ENCODE data around the gene TMED5. TPM values are rescaled to one million over a fixed set of nuclear protein-coding genes. Genes with fewer than 3 reads are reported as not detected.

Gene TMED5
- total and polyA plus RNA-seq, 2 of the 4 experiments (the other 2 are of a cell fraction): 20.1 to 38.1 TPM

DNA sequence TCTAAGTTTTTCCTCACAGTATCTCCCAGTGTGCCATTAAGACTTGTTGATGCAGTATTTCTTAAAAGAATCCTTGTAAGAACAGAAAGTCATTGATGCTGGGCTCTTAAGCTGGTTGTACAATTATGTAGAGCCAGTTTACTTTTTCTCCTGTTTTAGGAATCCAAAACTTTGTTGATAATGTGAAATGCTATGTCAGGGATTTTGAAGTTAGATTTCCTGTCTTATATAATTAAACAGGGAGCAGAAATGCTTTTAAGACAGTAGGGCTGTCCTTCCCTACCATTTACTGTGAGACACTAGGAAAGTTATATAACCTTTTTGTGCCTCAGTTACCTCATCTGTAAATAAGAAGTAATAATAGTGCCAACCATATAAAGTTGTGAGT, 26.3 kb upstream of the TMED5 start:
- Histone ChIP-seq H3K4me1 (ENCODE audit: control insufficient read depth, insufficient read depth, low read length) (no peaks in the 10 kb centered on the region), H2AK9ac (replicated peaks; ENCODE audit: low read depth, low read length, poor library complexity) (no peak overlapping the region), H2BK120ac (ENCODE audit: low read depth, low read length) (no peak overlapping the region), H3K9me3 (ENCODE audit: control insufficient read depth, insufficient read depth, low read length) (no peaks in the 10 kb centered on the region), H2BK20ac (ENCODE audit: low read depth, low read length) (no peak overlapping the region), H2AK5ac (ENCODE audit: low read depth, low read length) (no peak overlapping the region), H3K79me1 (ENCODE audit: low read depth in 1 of 2, low read length in 2 of 2) (no peaks in the 10 kb centered on the region), H4K20me1 (ENCODE audit: insufficient read depth, low read length) (no peaks in the 10 kb centered on the region), H3K9me1 (ENCODE audit: insufficient read depth, low read length) (no peaks in the 10 kb centered on the region), H3K18ac (ENCODE audit: low read depth, low read length) (no peak overlapping the region), H3K27me3 (ENCODE audit: control insufficient read depth, insufficient read depth, low read length) (no peaks in the 10 kb centered on the region), H3K4me2 (ENCODE audit: low read depth, low read length) (no peak overlapping the region), H3K9ac (ENCODE audit: low read depth, low read length) (no peak overlapping the region), H4K91ac (ENCODE audit: insufficient read depth, low read depth, low read length) (no peak overlapping the region), H4K8ac (ENCODE audit: low read depth in 2 of 2, low read length in 2 of 2) (no peak overlapping the region), H3K23ac (ENCODE audit: low read depth, low read length) (no peak overlapping the region), H4K5ac (ENCODE audit: low read depth, low read length) (no peak overlapping the region), H3K4ac (ENCODE audit: low read depth, low read length) (no peak overlapping the region), H3K56ac (ENCODE audit: extremely low read depth, insufficient read depth, low read length) (no peak overlapping the region), H2AFZ (replicated peaks; ENCODE audit: low read length, poor library complexity) (no peak overlapping the region), H3K14ac (replicated peaks; ENCODE audit: low read depth, low read length) (no peak overlapping the region), H3K27ac (ENCODE audit: insufficient read depth, low read length) (no peak overlapping the region), H3K4me3 (ENCODE audit: insufficient read depth, low read depth, low read length) (no peak overlapping the region), H2BK5ac (ENCODE audit: low read depth, low read length, poor library complexity, severe bottlenecking) (no peak overlapping the region), H3K36me3 (ENCODE audit: control insufficient read depth, insufficient read depth, low read length) (peaks cover 1% of the 10 kb centered on the region; the same call in 1 of the 2 replicates), H2BK15ac (ENCODE audit: low read depth, low read length) (no peak overlapping the region)
- dilution Hi-C loops (cut with HindIII; ENCODE audit: low sequenced_read_pairs, unreplicated experiment): no loop called here
- TF ChIP-seq MAFK (IDR thresholded peaks at IDR 0.05; ENCODE audit: low read depth, low read length) (peak; percentile 54; the same call in 1 of the 2 replicates), RCOR1 (IDR thresholded peaks at IDR 0.05; ENCODE audit: insufficient replicate concordance, low read length) (no peak)
- intact Hi-C loops (cut with micrococcal nuclease): loop anchor here (1.0 kb wide), 1 partner anchor 15 kb away; no protein-coding TSS in a partner anchor
- ATAC-seq (ENCODE audit: low read depth): no peak
- DNase-seq: no peak
- ChIA-PET POLR2A (ENCODE audit: unreplicated experiment) (no interaction called here), CTCF (no interaction called here)
- in situ Hi-C loops (cut with MboI; ENCODE audit: low sequenced_read_pairs): no loop called here
- BruUV-seq (replicated peaks): no TSS peak

Data from IMR-90 (cell line).